ENCODE results near the gene LYST.
"Not testable (repeated sequence)": the region's sequence is repeated elsewhere in the genome, so short reads cannot be mapped to it uniquely, and the experiment has no call there.

LYST gene

GRCh38 chr1:235818632-235819136 is 48.0 kb downstream of the LYST start:
- no peak for DNase-seq

GRCh38 chr1:235817101-235817728 is 49.5 kb downstream of the LYST start:
- peak; percentile 34 to 51 for DNase-seq

GRCh38 chr1:235809688-235810397 is 56.9 kb downstream of the LYST start:
- DNase-seq: no peak

- no peak for DNase-seq
These were observed 58.5 kb downstream of the LYST start for GRCh38 chr1:235808223-235808622.

- no peak for DNase-seq
These were observed 60.6 kb downstream of the LYST start for GRCh38 chr1:235806123-235806522.

- no peak for DNase-seq
These were observed 63.9 kb downstream of the LYST start for GRCh38 chr1:235802573-235803346.

GRCh38 chr1:235799264-235799663 is 67.4 kb downstream of the LYST start:
- no peak for DNase-seq

- DNase-seq: no peak
These were observed 75.1 kb downstream of the LYST start for GRCh38 chr1:235791532-235792060.

- no peak for DNase-seq
These were observed 76.6 kb downstream of the LYST start for GRCh38 chr1:235790123-235790522.

- DNase-seq: not testable (repeated sequence)
These were observed 80.3 kb downstream of the LYST start for GRCh38 chr1:235786227-235786898.

- DNase-seq: no peak
These were observed 81.8 kb downstream of the LYST start for GRCh38 chr1:235784950-235785349.

GRCh38 chr1:235783148-235783776 is 83.4 kb downstream of the LYST start:
- peak; percentile 29 to 33 for DNase-seq

GRCh38 chr1:235782601-235783000 is 84.1 kb downstream of the LYST start:
- DNase-seq: no peak

GRCh38 chr1:235781807-235782206 is 84.9 kb downstream of the LYST start:
- DNase-seq: no peak

GRCh38 chr1:235779770-235780169 is 86.9 kb downstream of the LYST start:
- no peak for DNase-seq

GRCh38 chr1:235776396-235776795 is 90.3 kb downstream of the LYST start:
- no peak for DNase-seq

GRCh38 chr1:235775246-235775860 is 91.4 kb downstream of the LYST start:
- DNase-seq: no peak

GRCh38 chr1:235767795-235768194 is 98.9 kb downstream of the LYST start:
- no peak for DNase-seq

- DNase-seq: no peak
These were observed 99.9 kb downstream of the LYST start for GRCh38 chr1:235766794-235767285.

GRCh38 chr1:235763962-235764361 is 102.7 kb downstream of the LYST start:
- no peak for DNase-seq

- no peak for DNase-seq
These were observed 107.4 kb downstream of the LYST start for GRCh38 chr1:235759336-235759735.

- peak; percentile 52 to 87 for DNase-seq
These were observed 107.8 kb downstream of the LYST start for GRCh38 chr1:235758931-235759330.
